Neural progenitor cell (in vitro differentiated cells): ENCODE results near the gene KIFC3. TPM values are rescaled to one million over a fixed set of nuclear protein-coding genes. Genes with fewer than 3 reads are reported as not detected.

ENCODE experiments used
- DNase-seq: peaks from one replicate; pipeline ENCODE4 v3.0.0-alpha.2; 2016; ENCODE audit warnings: low spot score
- H2AFZ ChIP-seq: fragments of 200-600 bp; sonication (generic); replicated peaks from 2 replicates; pipeline ENCODE4 v1.6.1; 2016; ENCODE audit warnings: antibody characterized with exemption
- H3F3A ChIP-seq: fragments of 200-600 bp; sonication (generic); 2 replicates; pipeline ENCODE4 v1.6.1; 2016; ENCODE audit warnings: antibody characterized with exemption, low read depth
- H3K27ac ChIP-seq: fragments of 200-600 bp; sonication (generic); 2 replicates; pipeline ENCODE4 v1.5.1; 2016; ENCODE audit warnings: mild to moderate bottlenecking
- H3K27me3 ChIP-seq: fragments of 200-600 bp; sonication (generic); 2 replicates; pipeline ENCODE4 v1.6.1; 2016; ENCODE audit warnings: mild to moderate bottlenecking, moderate library complexity
- H3K36me3 ChIP-seq: fragments of 200-600 bp; sonication (generic); 2 replicates; pipeline ENCODE4 v1.5.1; 2016
- H3K4me1 ChIP-seq: fragments of 200-600 bp; sonication (generic); 2 replicates; pipeline ENCODE4 v1.6.1; 2016; ENCODE audit warnings: mixed run types
- H3K4me2 ChIP-seq: fragments of 200-600 bp; sonication (generic); 2 replicates; pipeline ENCODE4 v1.6.1; 2016
- H3K4me3 ChIP-seq: fragments of 200-600 bp; sonication (generic); 2 replicates; pipeline ENCODE4 v1.5.1; 2016
- H3K79me2 ChIP-seq: fragments of 200-600 bp; sonication (generic); 2 replicates; pipeline ENCODE4 v1.6.1; 2016; ENCODE audit warnings: low read depth
- H3K9ac ChIP-seq: fragments of 200-600 bp; sonication (generic); 2 replicates; pipeline ENCODE4 v1.6.1; 2016
- H3K9me3 ChIP-seq: fragments of 200-600 bp; sonication (generic); 2 replicates; pipeline ENCODE4 v1.5.1; 2016; ENCODE audit warnings: low read depth
- H4K20me1 ChIP-seq: fragments of 200-600 bp; sonication (generic); 2 replicates; pipeline ENCODE4 v1.6.1; 2016; ENCODE audit warnings: low read depth
- H3K27ac Mint-ChIP-seq: 3 replicates; pipeline ENCODE4 v1.8.0; 2021; ENCODE audit warnings: mixed read lengths
- H3K27me3 Mint-ChIP-seq: 2 replicates; pipeline ENCODE4 v1.8.0; 2022; ENCODE audit warnings: low read depth, mild to moderate bottlenecking, inconsistent platforms, moderate library complexity, mixed read lengths; ENCODE audit not compliant: insufficient read depth
- H3K36me3 Mint-ChIP-seq: 3 replicates; pipeline ENCODE4 v1.8.0; 2021; ENCODE audit warnings: mixed read lengths
- H3K4me1 Mint-ChIP-seq: 3 replicates; pipeline ENCODE4 v1.8.0; 2021; ENCODE audit warnings: mixed read lengths
- H3K4me3 Mint-ChIP-seq: 3 replicates; pipeline ENCODE4 v1.8.0; 2021; ENCODE audit warnings: mild to moderate bottlenecking, moderate library complexity, mixed read lengths
- H3K9me3 Mint-ChIP-seq: 3 replicates; pipeline ENCODE4 v1.8.0; 2020; ENCODE audit warnings: mixed read lengths
- EZH2 ChIP-seq: fragments of 200-600 bp; sonication (generic); IDR thresholded peaks from 2 replicates; pipeline ENCODE4 v1.6.1; 2017; ENCODE audit warnings: antibody characterized with exemption, mild to moderate bottlenecking, moderate library complexity
- EZH2phosphoT487 ChIP-seq: fragments of 200-600 bp; sonication (generic); IDR thresholded peaks from 2 replicates; pipeline ENCODE4 v1.6.1; 2017; ENCODE audit warnings: antibody characterized with exemption
- total RNA-seq: library from RNA; depleted of rRNA; stranded (reverse); fragments of >200 nt; gene quantifications from 2 replicates; pipeline ENCODE4 v1.2.3, GENCODE V29; 2015; ENCODE audit warnings: low replicate concordance
- TF ChIP-seq, protein P1 (sequence below): fragments of 200-600 bp; sonication (generic); IDR thresholded peaks from 2 replicates; pipeline ENCODE4 v1.5.1; 2017; ENCODE audit warnings: antibody characterized with exemption, mild to moderate bottlenecking

The KIFC3 gene
- total RNA-seq, 1 donor from 2014 or later: 0.28 TPM

DNA sequence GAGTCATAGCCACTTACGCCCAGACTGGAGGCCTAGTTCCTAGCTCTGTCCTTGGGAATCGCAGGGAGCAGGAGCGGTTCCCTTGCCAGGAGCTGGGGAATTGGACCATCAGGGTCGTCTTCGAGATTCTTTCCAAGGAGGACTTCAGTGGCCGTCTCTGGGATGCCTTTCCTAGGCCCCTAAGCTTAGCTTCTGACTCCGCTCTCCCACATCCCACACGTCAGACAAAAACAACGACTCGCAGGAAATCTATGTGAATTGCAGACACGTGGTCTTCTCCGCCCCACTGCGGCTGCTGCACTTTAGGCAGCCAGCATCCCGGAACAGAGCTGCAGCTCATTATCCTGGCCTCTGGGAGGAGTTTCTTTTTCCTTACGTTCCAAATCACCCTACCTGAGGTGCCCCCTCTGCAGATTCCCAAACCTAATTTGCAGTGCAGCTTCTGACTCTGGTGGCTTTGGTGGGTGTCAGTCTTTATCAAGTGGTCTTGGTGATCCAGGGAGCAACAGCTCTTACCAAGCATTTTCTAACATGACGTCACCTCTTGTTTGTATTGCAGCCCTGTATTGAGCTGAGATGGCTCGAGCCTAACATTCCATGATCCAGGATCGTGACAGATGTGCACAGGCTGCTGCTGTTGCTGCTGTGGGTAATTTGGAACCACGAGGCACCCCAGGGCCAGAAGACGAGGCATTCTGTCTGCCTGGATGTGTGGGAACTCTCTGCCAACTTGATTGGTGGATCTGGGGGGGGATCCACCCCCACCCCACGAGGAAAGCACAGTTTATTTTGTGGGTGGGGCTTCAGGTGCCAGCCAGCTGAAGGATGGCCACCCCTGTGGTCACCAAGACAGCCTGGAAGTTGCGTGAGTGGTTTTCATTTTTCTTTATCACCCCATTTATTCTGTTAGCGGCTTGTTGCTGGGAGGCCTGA is 65.6 kb downstream of the KIFC3 start:
- peak overlapping the region; percentile 90 for H3K4me2 ChIP-seq
- Mint-ChIP-seq H3K36me3 (no peaks in the 10 kb centered on the region), H3K9me3 (no peaks in the 10 kb centered on the region), H3K27ac (peak overlapping the region; percentile 92), H3K4me1 (peaks cover 22% of the 10 kb centered on the region), H3K27me3 (peaks cover 2% of the 10 kb centered on the region), H3K4me3 (peak overlapping the region; percentile 98)
- H4K20me1 ChIP-seq: no peaks in the 10 kb centered on the region
- H3K4me1 ChIP-seq: peaks cover 5% of the 10 kb centered on the region
- peaks cover 8% of the 10 kb centered on the region for H3F3A ChIP-seq
- H3K4me3 ChIP-seq: peak overlapping the region; percentile 72
- DNase-seq: peak; percentile 67
- H3K27ac ChIP-seq: no peak overlapping the region
- H3K9ac ChIP-seq: no peak overlapping the region
- peaks cover 6% of the 10 kb centered on the region for H3K79me2 ChIP-seq
- H3K36me3 ChIP-seq: no peaks in the 10 kb centered on the region
- no peaks in the 10 kb centered on the region for H3K27me3 ChIP-seq
- no peaks in the 10 kb centered on the region for H3K9me3 ChIP-seq
- H2AFZ ChIP-seq: no peak overlapping the region
- TF ChIP-seq, protein P1, sequence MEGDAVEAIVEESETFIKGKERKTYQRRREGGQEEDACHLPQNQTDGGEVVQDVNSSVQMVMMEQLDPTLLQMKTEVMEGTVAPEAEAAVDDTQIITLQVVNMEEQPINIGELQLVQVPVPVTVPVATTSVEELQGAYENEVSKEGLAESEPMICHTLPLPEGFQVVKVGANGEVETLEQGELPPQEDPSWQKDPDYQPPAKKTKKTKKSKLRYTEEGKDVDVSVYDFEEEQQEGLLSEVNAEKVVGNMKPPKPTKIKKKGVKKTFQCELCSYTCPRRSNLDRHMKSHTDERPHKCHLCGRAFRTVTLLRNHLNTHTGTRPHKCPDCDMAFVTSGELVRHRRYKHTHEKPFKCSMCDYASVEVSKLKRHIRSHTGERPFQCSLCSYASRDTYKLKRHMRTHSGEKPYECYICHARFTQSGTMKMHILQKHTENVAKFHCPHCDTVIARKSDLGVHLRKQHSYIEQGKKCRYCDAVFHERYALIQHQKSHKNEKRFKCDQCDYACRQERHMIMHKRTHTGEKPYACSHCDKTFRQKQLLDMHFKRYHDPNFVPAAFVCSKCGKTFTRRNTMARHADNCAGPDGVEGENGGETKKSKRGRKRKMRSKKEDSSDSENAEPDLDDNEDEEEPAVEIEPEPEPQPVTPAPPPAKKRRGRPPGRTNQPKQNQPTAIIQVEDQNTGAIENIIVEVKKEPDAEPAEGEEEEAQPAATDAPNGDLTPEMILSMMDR: no peak
- TF ChIP-seq EZH2phosphoT487 (no peak), EZH2 (no peak)

DNA sequence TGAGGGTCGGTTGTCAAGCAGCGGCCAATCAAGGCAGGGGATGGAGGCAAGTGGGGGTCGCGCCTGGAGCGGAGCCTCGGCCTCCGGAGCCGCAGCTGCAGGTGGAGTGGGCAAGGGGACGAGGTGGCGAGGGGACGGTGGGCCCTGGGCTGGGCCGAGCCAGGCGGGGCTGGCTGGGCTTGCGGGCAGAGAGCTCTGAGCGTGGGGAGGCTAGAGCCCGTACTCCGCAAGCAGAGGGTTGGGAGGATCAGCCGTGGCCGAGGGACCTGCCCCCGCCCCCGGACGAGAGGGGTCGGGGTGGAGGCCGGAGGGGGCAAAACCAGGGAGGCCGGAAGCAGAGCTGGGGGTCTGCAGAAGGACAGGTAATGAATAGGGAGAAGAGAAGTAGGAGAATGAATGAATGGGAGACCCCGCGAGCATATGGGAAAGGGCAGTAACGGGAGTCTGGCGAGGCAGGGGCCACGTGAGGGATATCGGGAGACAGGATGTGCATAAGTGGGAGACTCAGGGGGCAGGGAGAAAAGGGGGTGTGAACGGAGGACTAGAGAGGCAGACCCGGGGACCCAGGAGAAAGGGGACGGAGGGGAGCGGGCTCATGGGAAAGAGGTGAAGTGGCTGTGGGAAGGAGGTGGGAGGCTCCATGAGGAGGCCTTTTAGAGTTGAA is 66.4 kb downstream of the KIFC3 start, which contains the start of gene KATNB1:
TSS of gene KATNB1 (plus strand) at position 16 of the 664 bp plus-strand sequence. CDS start 1,474 bp downstream, outside the sequence.
- Histone ChIP-seq H3K4me3 (peak within 1 kb of the TSS; percentile 72), H3K27ac (peak within 1 kb of the TSS; percentile 32), H3K9me3 (no peaks in the 10 kb centered on the region), H2AFZ (peak within 1 kb of the TSS; percentile 78), H4K20me1 (no peaks in the 10 kb centered on the region), H3K9ac (peak within 1 kb of the TSS; percentile 83), H3K79me2 (peaks cover 6% of the 10 kb centered on the region), H3K4me2 (peak within 1 kb of the TSS; percentile 90), H3F3A (peaks cover 8% of the 10 kb centered on the region), H3K36me3 (no peaks in the 10 kb centered on the region), H3K27me3 (no peaks in the 10 kb centered on the region), H3K4me1 (peaks cover 5% of the 10 kb centered on the region)
- Mint-ChIP-seq H3K27me3 (peaks cover 2% of the 10 kb centered on the region), H3K4me1 (peaks cover 22% of the 10 kb centered on the region), H3K9me3 (no peaks in the 10 kb centered on the region), H3K27ac (peak within 1 kb of the TSS; percentile 93), H3K36me3 (no peaks in the 10 kb centered on the region), H3K4me3 (peak within 1 kb of the TSS; percentile 98)
- TF ChIP-seq EZH2: no peak
- no peak for DNase-seq

DNA sequence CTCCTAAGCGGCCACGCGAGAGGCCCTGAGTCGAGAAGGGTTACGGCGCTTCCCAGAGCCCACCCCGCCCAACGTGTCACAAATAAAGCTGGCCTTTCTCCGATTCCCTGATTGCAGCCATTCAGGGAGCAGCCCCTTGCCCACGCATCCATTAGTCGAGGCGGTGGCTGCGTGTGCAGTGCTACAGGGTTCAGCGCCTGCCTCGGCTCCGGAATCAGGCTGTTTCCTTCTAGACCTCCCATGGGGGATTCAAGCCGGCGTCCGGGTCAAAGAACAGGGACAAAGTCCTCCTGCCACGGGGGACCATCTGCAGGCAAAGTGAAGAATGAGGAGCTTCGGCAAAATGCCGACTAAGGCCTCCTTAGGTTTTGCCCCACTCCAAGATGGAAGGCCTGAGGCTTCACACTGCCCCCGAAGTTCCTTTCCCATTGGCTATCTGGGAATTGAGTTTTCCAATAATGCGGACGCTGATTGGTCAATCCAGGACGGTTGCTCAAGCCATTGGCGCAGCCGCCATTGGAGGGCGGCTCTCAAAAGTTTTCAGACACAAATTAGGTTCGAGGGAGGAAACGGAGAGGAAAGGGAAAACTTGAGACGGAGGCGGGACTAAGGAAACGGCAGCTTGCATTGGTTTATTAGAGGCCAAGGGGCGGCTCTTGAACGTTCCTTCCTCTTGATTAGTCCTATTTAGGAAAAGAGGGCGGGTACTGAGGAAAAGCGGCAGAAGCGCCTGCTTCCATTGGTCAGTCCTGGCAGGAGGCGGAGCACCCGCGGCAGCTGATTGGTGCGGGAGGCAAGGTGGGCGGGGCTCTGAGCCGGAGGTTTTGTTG is 67.2 kb downstream of the KIFC3 start:
- peak overlapping the region; percentile 98 for H3K4me3 Mint-ChIP-seq
- Histone ChIP-seq H3K9ac (peak overlapping the region; percentile 83), H2AFZ (peak overlapping the region; percentile 78), H3F3A (peaks cover 8% of the 10 kb centered on the region), H3K4me3 (peak overlapping the region; percentile 72), H3K4me2 (peak overlapping the region; percentile 86), H3K79me2 (peaks cover 6% of the 10 kb centered on the region), H3K27ac (peak overlapping the region; percentile 32), H3K27me3 (no peaks in the 10 kb centered on the region), H3K4me1 (peaks cover 5% of the 10 kb centered on the region), H3K9me3 (no peaks in the 10 kb centered on the region), H4K20me1 (no peaks in the 10 kb centered on the region), H3K36me3 (no peaks in the 10 kb centered on the region)
- peaks cover 22% of the 10 kb centered on the region for H3K4me1 Mint-ChIP-seq
- no peaks in the 10 kb centered on the region for H3K36me3 Mint-ChIP-seq
- TF ChIP-seq, protein P1: no peak
- TF ChIP-seq EZH2 (no peak), EZH2phosphoT487 (no peak)
- H3K27me3 Mint-ChIP-seq: peaks cover 2% of the 10 kb centered on the region
- H3K9me3 Mint-ChIP-seq: no peaks in the 10 kb centered on the region
- DNase-seq: peak; percentile 100
- peak overlapping the region; percentile 93 for H3K27ac Mint-ChIP-seq
